GM13976 (cell line): ENCODE measurements around the gene PYGB.

Experiments
- DNase-seq: peaks from one replicate; pipeline ENCODE4 v3.0.0; 2012; ENCODE audit warnings: low spot score
- CTCF ChIP-seq: IDR thresholded peaks from 2 replicates; pipeline ENCODE4 v1.5.1; 2012; ENCODE audit warnings: borderline replicate concordance, mild to moderate bottlenecking; ENCODE audit not compliant: insufficient read depth; ENCODE audit errors: extremely low read depth, missing control alignments, control extremely low read depth
- in situ Hi-C: fragments of 300-500 bp; cut with MboI; formaldehyde crosslinking; loops from one replicate; pipeline ENCODE4 v1.12.0; 2022; ENCODE audit warnings: low sequenced_read_pairs, mixed read lengths, inconsistent platforms; ENCODE audit not compliant: unreplicated experiment

Gene PYGB

GRCh38 chr20:25207960-25208534 is 39.8 kb upstream of the PYGB start:
- DNase-seq, result peak; percentile 7
- in situ Hi-C loops, result no loop called here
- TF ChIP-seq CTCF, result no peak

- in situ Hi-C loops, result no loop called here
- no peak for DNase-seq
- no peak for TF ChIP-seq CTCF
Measured at GRCh38 chr20:25209400-25209799, 38.5 kb upstream of the PYGB start.

- no peak for TF ChIP-seq CTCF
- no peak for DNase-seq
- in situ Hi-C loops, result no loop called here
Measured at GRCh38 chr20:25209911-25210310, 38.0 kb upstream of the PYGB start.

GRCh38 chr20:25211273-25211672 is 36.6 kb upstream of the PYGB start:
- peak; percentile 8 for DNase-seq
- TF ChIP-seq CTCF, result no peak
- in situ Hi-C loops, result no loop called here

- in situ Hi-C loops, result no loop called here
- no peak for DNase-seq
- no peak for TF ChIP-seq CTCF
Measured at GRCh38 chr20:25212242-25212641, 35.6 kb upstream of the PYGB start.

- no peak for DNase-seq
- TF ChIP-seq CTCF, result no peak
- in situ Hi-C loops, result no loop called here
Measured at GRCh38 chr20:25213566-25214425, 34.1 kb upstream of the PYGB start.

- no peak for DNase-seq
- TF ChIP-seq CTCF, result no peak
- in situ Hi-C loops, result no loop called here
Measured at GRCh38 chr20:25214426-25214790, 33.5 kb upstream of the PYGB start.
